NCI-H2227 (cell line): ENCODE results near the gene LPO.

ENCODE experiments used
- DNase-seq: peaks from one replicate; lab custom pipeline; 2025; ENCODE audit not compliant: unreplicated experiment; lab: John Stamatoyannopoulos, UW

Gene LPO

GRCh38 chr17:58253082-58253481, 14.7 kb downstream of the LPO start:
- DNase-seq, result no peak

GRCh38 chr17:58254803-58255202, 16.4 kb downstream of the LPO start:
- DNase-seq, result no peak

GRCh38 chr17:58262149-58262548, 23.8 kb downstream of the LPO start:
- DNase-seq, result no peak

- DNase-seq, result no peak
Observed at GRCh38 chr17:58263773-58264172, 25.4 kb downstream of the LPO start.

GRCh38 chr17:58264407-58265103, 26.2 kb downstream of the LPO start:
- DNase-seq, result no peak

- no peak for DNase-seq
Observed at GRCh38 chr17:58265271-58265670, 26.9 kb downstream of the LPO start.

- no peak for DNase-seq
Observed at GRCh38 chr17:58265902-58266875, 27.8 kb downstream of the LPO start.

GRCh38 chr17:58267347-58268324, 29.3 kb downstream of the LPO start:
- no peak for DNase-seq

GRCh38 chr17:58268326-58268725, 29.9 kb downstream of the LPO start:
- no peak for DNase-seq

GRCh38 chr17:58268774-58269556, 30.6 kb downstream of the LPO start:
- no peak for DNase-seq

- no peak for DNase-seq
Observed at GRCh38 chr17:58269557-58270291, 31.3 kb downstream of the LPO start.

GRCh38 chr17:58270476-58271215, 32.3 kb downstream of the LPO start:
- no peak for DNase-seq

- DNase-seq, result no peak
Observed at GRCh38 chr17:58271216-58271931, 33.0 kb downstream of the LPO start.

- no peak for DNase-seq
Observed at GRCh38 chr17:58272367-58273280, 34.2 kb downstream of the LPO start.

- DNase-seq, result no peak
Observed at GRCh38 chr17:58273453-58274104, 35.2 kb downstream of the LPO start.

- no peak for DNase-seq
Observed at GRCh38 chr17:58275417-58275816, 37.0 kb downstream of the LPO start.

- DNase-seq, result no peak
Observed at GRCh38 chr17:58276423-58276822, 38.0 kb downstream of the LPO start.
